HepG2 (cell line): ENCODE results near the gene ZG16B. TPM values are rescaled to one million over a fixed set of nuclear protein-coding genes. Genes with fewer than 3 reads are reported as not detected.

Experiments
- ATAC-seq: fragments of 200-7000 bp; cut with Tn5 transposase; 3 replicates; pipeline ENCODE4 v1.9.1; 2020; ENCODE audit warnings: mild to moderate bottlenecking, moderate library complexity
- BruUV-seq: library from RNA; stranded (reverse); fragments of 400-500 nt; replicated peaks from 2 replicates; lab custom pipeline; 2021; lab: Mats Ljungman, UMichigan
- CTCF ChIA-PET: fragments of 300-600 bp; formaldehyde crosslinking; extraction: SDS; loops from one replicate; lab custom pipeline; 2021; ENCODE audit warnings: low total read pairs, inconsistent platforms, low intra/inter-chr PET ratio; lab: Yijun Ruan, JAX
- POLR2A ChIA-PET: fragments of 350-600 bp; sonication (Branson Sonifier 250); formaldehyde crosslinking; loops from one replicate; lab custom pipeline; 2020; ENCODE audit warnings: antibody characterized with exemption, inconsistent platforms; lab: Yijun Ruan, JAX
- DNase-seq: peaks from one replicate; pipeline ENCODE4 v3.0.0-alpha.2; 2015; ENCODE audit warnings: low spot score
- FAIRE-seq: peaks from 3 replicates; lab custom pipeline; 2011; peaks lifted over from hg19 to GRCh38; lab: Jason Lieb, UNC
- H2AFZ ChIP-seq: one replicate; pipeline ENCODE4 v1.6.1; 2011; ENCODE audit warnings: low read length, inconsistent platforms
- H3K27ac ChIP-seq: fragments of 300-600 bp; 3 replicates; pipeline ENCODE4 v1.8.0; 2011; ENCODE audit warnings: mixed run types, mild to moderate bottlenecking, mixed read lengths, low read length, inconsistent platforms; ENCODE audit not compliant: insufficient read depth; ENCODE audit errors: extremely low read length
- H3K27me3 ChIP-seq, 2 experiments: fragments of 200-600 bp in 1 of 2; 2 replicates in 1 of 2; 3 replicates in 1 of 2; pipeline versions ENCODE4 v1.6.0 to v1.8.0; 2011; ENCODE audit warnings: low read length in 2 of 2, mild to moderate bottlenecking in 2 of 2, moderate library complexity in 2 of 2, inconsistent platforms in 1 of 2; ENCODE audit not compliant: insufficient read depth in 2 of 2, control insufficient read depth in 1 of 2
- H3K36me3 ChIP-seq, 2 experiments: fragments of 200-600 bp in 1 of 2; replicated peaks in 1 of 2; 2 replicates in 1 of 2; 3 replicates in 1 of 2; pipeline versions ENCODE4 v1.5.1 to v1.8.0; 2011; ENCODE audit warnings: low read length in 2 of 2, inconsistent platforms in 1 of 2; ENCODE audit not compliant: insufficient read depth in 2 of 2, control insufficient read depth in 1 of 2
- H3K4me1 ChIP-seq: 2 replicates; pipeline ENCODE4 v1.5.1; 2012; ENCODE audit warnings: low read length, inconsistent platforms; ENCODE audit not compliant: insufficient read depth
- H3K4me2 ChIP-seq: 2 replicates; pipeline ENCODE4 v1.6.0; 2011; ENCODE audit warnings: low read depth, low read length, inconsistent platforms
- H3K4me3 ChIP-seq, 3 experiments: fragments of 200-600 bp in 1 of 3; sonication (generic), shearing (Covaris generic) in 1 of 3; replicated peaks in 1 of 3; 2 replicates each; pipeline ENCODE4 v1.5.1; 2011 to 2016; ENCODE audit warnings: low read length in 3 of 3, inconsistent platforms in 2 of 3, low read depth in 2 of 3, mild to moderate bottlenecking in 2 of 3, control low read depth in 1 of 3, mixed read lengths in 1 of 3; ENCODE audit not compliant: insufficient read depth in 1 of 3
- H3K79me2 ChIP-seq: one replicate; pipeline ENCODE4 v1.6.1; 2011; ENCODE audit warnings: low read length, inconsistent platforms; ENCODE audit not compliant: insufficient read depth
- H3K9ac ChIP-seq: 2 replicates; pipeline ENCODE4 v1.6.0; 2011; ENCODE audit warnings: mild to moderate bottlenecking, low read depth, low read length, inconsistent platforms; ENCODE audit not compliant: insufficient read depth
- H3K9me3 ChIP-seq: 2 replicates; pipeline ENCODE4 v1.5.1; 2012; ENCODE audit warnings: mild to moderate bottlenecking, low read length
- H4K20me1 ChIP-seq: 2 replicates; pipeline ENCODE4 v1.6.0; 2011; ENCODE audit warnings: inconsistent platforms, mild to moderate bottlenecking, low read length, moderate library complexity; ENCODE audit not compliant: insufficient read depth
- FOXK1 ChIP-seq: sonication (generic); formaldehyde crosslinking; IDR thresholded peaks from 2 replicates; pipeline ENCODE4 v1.4.0; 2020; ENCODE audit warnings: low read depth, missing genetic modification reagents, borderline replicate concordance
- NFRKB ChIP-seq: fragments of 450-650 bp; IDR thresholded peaks from 2 replicates; pipeline ENCODE4 v1.6.1; 2017
- SALL1 ChIP-seq: sonication (generic); formaldehyde crosslinking; IDR thresholded peaks from 2 replicates; pipeline ENCODE4 v1.8.0; 2022; ENCODE audit warnings: mild to moderate bottlenecking, missing genetic modification reagents
- SCMH1 ChIP-seq: sonication (generic); formaldehyde crosslinking; IDR thresholded peaks from 2 replicates; pipeline ENCODE4 v1.9.0; 2021; ENCODE audit warnings: missing genetic modification reagents, mild to moderate bottlenecking, borderline replicate concordance
- ZNF263 ChIP-seq: sonication (generic); formaldehyde crosslinking; IDR thresholded peaks from 2 replicates; pipeline ENCODE4 v1.4.0; 2020; ENCODE audit warnings: missing genetic modification reagents
- ZNF777 ChIP-seq: sonication (generic); formaldehyde crosslinking; IDR thresholded peaks from 2 replicates; pipeline ENCODE4 v1.4.0; 2020; ENCODE audit warnings: missing genetic modification reagents
- WGBS: methylation state at CpG from one replicate; pipeline ENCODE4 v1.1.6; 2017; ENCODE audit warnings: low lambda C conversion rate; 5-methylcytosine and 5-hydroxymethylcytosine counted together
- in situ Hi-C: cut with HindIII; loops from 2 replicates; pipeline ENCODE4 v1.10.0; 2017; ENCODE audit warnings: low pct_unique_long_range_greater_than_20kb; ENCODE audit not compliant: extremely low pct_ligation_motif_present
- intact Hi-C: fragments of 100-400 bp; cut with micrococcal nuclease; formaldehyde crosslinking; loops from one replicate; pipeline ENCODE4 v1.10.0; 2022; ENCODE audit not compliant: unreplicated experiment
- polyA plus RNA-seq, 8 experiments: library from polyadenylated mRNA; depleted of rRNA in 3 of 8; stranded (reverse) in 7 of 8; unstranded in 1 of 8; fragments of >200 nt; fragmentation: Illumina TruSeq in 4 of 8; extraction: Trizol in 4 of 8; gene quantifications; 2 replicates each; pipeline versions ENCODE4 v1.2.1 to v1.2.3, GENCODE V29; 2011 to 2016; ENCODE audit warnings: low read depth in 4 of 8, missing spikeins in 1 of 8, mixed read lengths in 1 of 8; ENCODE audit not compliant: insufficient read depth in 1 of 8
- total RNA-seq, 5 experiments: library from RNA; depleted of rRNA; stranded (reverse); fragments of >200 nt; fragmentation: Illumina TruSeq; extraction: Trizol; gene quantifications; 2 replicates each; pipeline ENCODE4 v1.2.3, GENCODE V29; 2016; ENCODE audit warnings: low read depth in 1 of 5
- TF ChIP-seq, protein P1 (sequence below): sonication (generic); formaldehyde crosslinking; IDR thresholded peaks from 2 replicates; pipeline ENCODE4 v1.5.1; 2020; ENCODE audit warnings: mild to moderate bottlenecking, missing genetic modification reagents, moderate library complexity

ZG16B gene
- total and polyA plus RNA-seq, 2 of the 13 experiments (the other 11 are each of a cell fraction or from before 2014, with no cell fraction given) = 1.5 to 11.3 TPM

DNA sequence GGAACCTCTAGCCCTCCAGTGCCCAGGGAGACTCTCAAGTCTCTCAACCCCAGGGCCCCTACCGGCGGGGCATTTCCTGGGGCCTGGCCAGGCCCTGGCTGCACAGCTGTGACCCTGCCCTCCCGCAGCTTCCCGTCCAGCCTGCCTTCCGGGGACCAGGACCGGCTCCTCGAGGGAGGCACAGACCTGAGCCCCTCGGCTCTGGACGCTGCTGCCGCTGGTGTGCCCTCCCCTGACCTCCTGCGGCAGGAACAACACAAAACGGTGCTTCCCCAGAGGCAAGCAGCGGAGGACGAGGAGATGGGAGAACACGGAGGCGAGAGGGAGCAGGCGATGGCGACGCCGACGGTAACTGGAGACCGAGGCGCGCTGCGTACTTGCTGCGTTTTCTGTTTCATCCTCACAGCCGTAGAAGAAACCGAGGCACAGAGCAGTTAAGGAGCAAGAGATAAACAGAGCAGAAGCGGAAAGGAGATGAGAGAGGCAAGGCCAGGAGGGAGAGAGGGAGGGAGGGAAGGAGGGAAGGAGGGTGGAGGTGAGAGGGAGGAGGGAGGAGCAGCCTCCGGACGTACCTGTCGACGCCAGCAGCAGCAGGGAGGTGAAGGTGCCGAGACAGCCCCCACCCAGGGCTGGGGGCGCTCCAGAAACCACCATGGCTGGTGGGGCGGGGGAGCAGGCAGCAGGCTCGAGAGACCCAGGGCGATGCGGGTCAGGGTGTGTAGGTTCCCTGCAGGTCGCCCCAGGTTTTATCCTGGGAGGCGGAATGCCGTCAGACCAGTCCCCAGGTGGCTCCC, 27.5 kb downstream of the ZG16B start, which contains the start of gene PRSS22:
Gene PRSS22 (minus strand): TSS at position 720 of the 794 bp plus-strand sequence. CDS start 66 bp downstream, at position 654.
- ATAC-seq (peak; percentile 46), DNase-seq (no peak), FAIRE-seq (no peak)
- TF ChIP-seq ZNF777 (CRISPR knock-in tag) (peak; percentile 51; the same call in 1 of the 2 replicates), ZNF263 (peak; percentile 57; the same call in 1 of the 2 replicates), SCMH1 (CRISPR knock-in tag) (no peak), NFRKB (no peak), FOXK1 (CRISPR knock-in tag) (no peak), SALL1 (CRISPR knock-in tag) (no peak)
- TF ChIP-seq, protein P1, sequence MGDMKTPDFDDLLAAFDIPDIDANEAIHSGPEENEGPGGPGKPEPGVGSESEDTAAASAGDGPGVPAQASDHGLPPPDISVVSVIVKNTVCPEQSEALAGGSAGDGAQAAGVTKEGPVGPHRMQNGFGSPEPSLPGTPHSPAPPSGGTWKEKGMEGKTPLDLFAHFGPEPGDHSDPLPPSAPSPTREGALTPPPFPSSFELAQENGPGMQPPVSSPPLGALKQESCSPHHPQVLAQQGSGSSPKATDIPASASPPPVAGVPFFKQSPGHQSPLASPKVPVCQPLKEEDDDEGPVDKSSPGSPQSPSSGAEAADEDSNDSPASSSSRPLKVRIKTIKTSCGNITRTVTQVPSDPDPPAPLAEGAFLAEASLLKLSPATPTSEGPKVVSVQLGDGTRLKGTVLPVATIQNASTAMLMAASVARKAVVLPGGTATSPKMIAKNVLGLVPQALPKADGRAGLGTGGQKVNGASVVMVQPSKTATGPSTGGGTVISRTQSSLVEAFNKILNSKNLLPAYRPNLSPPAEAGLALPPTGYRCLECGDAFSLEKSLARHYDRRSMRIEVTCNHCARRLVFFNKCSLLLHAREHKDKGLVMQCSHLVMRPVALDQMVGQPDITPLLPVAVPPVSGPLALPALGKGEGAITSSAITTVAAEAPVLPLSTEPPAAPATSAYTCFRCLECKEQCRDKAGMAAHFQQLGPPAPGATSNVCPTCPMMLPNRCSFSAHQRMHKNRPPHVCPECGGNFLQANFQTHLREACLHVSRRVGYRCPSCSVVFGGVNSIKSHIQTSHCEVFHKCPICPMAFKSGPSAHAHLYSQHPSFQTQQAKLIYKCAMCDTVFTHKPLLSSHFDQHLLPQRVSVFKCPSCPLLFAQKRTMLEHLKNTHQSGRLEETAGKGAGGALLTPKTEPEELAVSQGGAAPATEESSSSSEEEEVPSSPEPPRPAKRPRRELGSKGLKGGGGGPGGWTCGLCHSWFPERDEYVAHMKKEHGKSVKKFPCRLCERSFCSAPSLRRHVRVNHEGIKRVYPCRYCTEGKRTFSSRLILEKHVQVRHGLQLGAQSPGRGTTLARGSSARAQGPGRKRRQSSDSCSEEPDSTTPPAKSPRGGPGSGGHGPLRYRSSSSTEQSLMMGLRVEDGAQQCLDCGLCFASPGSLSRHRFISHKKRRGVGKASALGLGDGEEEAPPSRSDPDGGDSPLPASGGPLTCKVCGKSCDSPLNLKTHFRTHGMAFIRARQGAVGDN (CRISPR knock-in tag) = 0 out of 2 replicates have a peak, but pooled peaks have one; percentile 13
- Histone ChIP-seq H3K4me3 (peak within 1 kb of the TSS in 1 of 3 experiments; percentile 63; a peak in 1 of 6 replicates), H3K9me3 (peaks cover 12% of the 10 kb centered on the region; the same call in 1 of the 2 replicates), H2AFZ (no peak within 1 kb of the TSS), H3K27ac (no peak within 1 kb of the TSS), H3K4me1 (peaks cover 16% of the 10 kb centered on the region), H3K79me2 (no peaks in the 10 kb centered on the region), H3K4me2 (peak within 1 kb of the TSS; percentile 64), H3K9ac (no peak within 1 kb of the TSS), H3K27me3 (peaks cover 0 to 2% of the 10 kb centered on the region in 2 experiments; a peak in 2 of 5 replicates), H3K36me3 (no peaks in the 10 kb centered on the region), H4K20me1 (no peaks in the 10 kb centered on the region)
- CTCF ChIA-PET = no interaction called here
- no TSS peak for BruUV-seq
- intact Hi-C loops = no loop called here
- in situ Hi-C loops = no loop called here
- POLR2A ChIA-PET = interaction anchor here (0.6 to 2.1 kb wide), 4 partner anchors 10 to 278 kb away, joined by 3 to 11 read pairs (median 6); no protein-coding TSS in a partner anchor
- WGBS = 23% methylated on average over 37 of the region's 42 CpGs
